DLD1 (cell line): ENCODE data around the gene KNSTRN.

ENCODE experiments used
- in situ Hi-C: cut with HindIII; loops from 2 replicates; pipeline ENCODE4 v1.10.0; 2017; ENCODE audit warnings: low sequenced_read_pairs

The KNSTRN gene

DNA sequence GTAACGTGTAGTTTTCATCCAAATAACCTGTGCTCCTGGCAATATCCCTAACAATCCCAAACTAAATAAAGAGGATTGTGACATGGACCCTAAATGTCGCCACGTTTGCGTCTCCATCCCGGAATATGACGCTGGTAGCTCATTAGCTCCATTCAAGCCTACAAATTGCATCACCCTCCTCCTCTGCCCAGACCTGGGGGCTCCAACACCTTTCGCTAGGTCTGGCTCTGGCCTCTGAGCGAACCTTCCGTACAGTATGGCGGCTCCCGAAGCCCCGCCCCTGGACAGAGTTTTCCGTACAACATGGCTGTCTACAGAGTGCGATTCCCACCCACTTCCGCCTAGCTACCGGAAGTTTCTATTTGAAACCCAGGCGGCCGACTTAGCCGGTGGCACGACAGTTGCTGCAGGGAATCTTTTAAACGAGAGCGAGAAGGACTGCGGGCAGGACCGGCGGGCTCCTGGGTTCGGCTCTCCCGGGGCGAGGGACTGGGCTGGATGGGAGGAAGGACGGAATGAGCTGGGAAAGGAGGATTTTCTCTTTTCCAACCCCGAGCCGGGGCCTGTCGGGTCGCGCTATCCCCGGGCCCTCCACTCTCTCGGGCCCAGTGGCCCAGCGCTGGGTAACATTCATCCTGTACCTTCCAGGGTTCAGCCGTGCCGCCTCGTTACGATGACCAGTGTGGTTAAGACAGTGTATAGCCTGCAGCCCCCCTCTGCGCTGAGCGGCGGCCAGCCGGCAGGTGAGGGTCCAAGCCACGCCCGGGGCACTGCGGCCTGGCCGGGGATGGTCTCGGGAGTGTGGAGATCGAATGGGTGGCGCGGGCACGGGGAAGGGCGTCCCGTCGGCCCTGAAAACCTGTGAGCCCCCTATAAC, at the start of gene KNSTRN:
Gene KNSTRN, plus strand, starts transcription at position 142 of the 877 bp plus-strand sequence. Its CDS starts 115 bp downstream, at position 257.
- in situ Hi-C loops, result no loop called here

- in situ Hi-C loops, result no loop called here
Observed at GRCh38 chr15:40333922-40334492, 48.5 kb upstream of the KNSTRN start.

- in situ Hi-C loops, result no loop called here
Observed at GRCh38 chr15:40334541-40334940, 48.0 kb upstream of the KNSTRN start.

GRCh38 chr15:40334941-40335795, 47.4 kb upstream of the KNSTRN start:
- in situ Hi-C loops, result no loop called here

DNA sequence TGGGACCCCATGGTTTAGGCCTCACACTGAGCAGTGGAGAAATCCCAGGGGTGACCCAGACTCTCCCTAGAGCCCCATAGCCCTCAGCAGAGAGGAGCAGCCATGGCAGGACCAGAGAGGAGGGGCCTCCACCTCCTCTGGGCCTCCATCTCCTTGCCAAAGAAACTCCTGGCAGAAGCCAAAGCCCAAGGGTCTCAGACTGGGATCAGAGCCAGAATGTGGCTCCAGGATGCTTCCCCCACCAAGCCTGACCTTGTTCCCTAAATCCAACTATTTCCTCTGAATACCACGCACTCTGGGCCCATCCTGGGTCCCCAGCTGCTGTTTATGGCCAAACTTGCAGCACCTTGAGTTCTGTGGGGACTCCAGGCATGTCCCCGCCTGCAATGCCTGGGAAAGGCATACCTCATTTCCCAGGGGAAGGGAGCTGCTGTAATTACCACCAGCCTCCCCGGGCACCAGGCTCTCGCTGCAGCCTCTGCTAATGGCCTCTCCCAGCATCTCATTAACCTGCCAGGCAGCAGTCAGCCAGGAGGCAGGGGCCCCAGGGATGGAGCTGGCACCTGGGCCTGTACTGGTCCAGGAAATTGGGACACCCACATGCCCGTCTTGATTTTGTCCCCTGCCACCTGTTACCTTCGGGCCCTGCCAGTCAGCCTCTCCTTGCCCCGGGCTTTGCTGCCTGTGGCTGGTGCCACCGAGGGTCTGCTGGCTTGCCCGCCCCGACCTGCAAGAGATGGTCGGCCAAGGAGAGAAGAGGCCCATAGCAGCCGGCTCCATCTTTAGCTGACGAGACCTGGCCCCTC, 46.4 kb upstream of the KNSTRN start:
- in situ Hi-C loops, result no loop called here

- in situ Hi-C loops, result no loop called here
Observed at GRCh38 chr15:40336744-40337122, 45.8 kb upstream of the KNSTRN start.

- in situ Hi-C loops, result no loop called here
Observed at GRCh38 chr15:40337597-40337996, 44.9 kb upstream of the KNSTRN start.

- in situ Hi-C loops, result no loop called here
Observed at GRCh38 chr15:40338041-40338657, 44.4 kb upstream of the KNSTRN start.

- in situ Hi-C loops, result no loop called here
Observed at GRCh38 chr15:40338921-40339620, 43.5 kb upstream of the KNSTRN start.

GRCh38 chr15:40339621-40339945, 42.9 kb upstream of the KNSTRN start:
- in situ Hi-C loops, result no loop called here

DNA sequence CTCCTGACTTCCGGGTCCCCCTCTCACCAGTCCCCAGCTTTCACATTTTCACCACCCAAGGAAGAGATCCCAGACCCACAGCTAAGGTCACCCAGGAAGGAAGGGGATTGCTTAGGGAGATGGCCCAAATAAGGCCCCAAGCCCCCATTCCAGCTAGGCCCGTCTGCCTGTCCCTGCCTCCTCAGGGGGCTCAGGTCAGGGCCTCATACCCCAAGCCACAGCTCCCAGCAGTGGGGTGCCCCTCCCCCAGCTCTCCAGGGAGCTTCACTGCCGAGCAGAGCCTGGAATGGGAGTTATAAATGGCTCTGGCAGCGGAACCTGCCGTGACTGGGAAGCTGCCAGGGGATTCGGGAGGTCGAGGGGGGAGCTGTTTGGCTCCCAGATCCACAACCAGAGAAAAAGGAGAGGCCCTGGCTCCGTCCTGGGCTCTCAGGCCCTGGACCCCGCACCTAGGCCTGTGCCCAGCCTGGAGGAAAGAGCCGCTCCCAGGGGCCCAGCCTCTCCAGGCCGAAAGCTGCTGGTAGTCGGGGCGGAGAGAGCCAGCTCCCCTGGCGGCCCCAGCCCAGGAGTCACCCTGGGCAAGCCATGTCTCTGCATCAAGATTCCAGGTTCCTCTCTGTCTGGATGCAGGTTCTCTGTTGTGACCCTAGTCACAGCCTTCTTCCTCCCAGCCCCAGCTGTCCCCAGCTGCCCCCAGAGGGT, 42.3 kb upstream of the KNSTRN start:
- in situ Hi-C loops, result no loop called here

- in situ Hi-C loops, result no loop called here
Observed at GRCh38 chr15:40340740-40341400, 41.7 kb upstream of the KNSTRN start, which contains the start of gene CCDC9B. CCDC9B (minus strand) TSS chr15:40340939; CDS start chr15:40340819, 120 bp downstream.

DNA sequence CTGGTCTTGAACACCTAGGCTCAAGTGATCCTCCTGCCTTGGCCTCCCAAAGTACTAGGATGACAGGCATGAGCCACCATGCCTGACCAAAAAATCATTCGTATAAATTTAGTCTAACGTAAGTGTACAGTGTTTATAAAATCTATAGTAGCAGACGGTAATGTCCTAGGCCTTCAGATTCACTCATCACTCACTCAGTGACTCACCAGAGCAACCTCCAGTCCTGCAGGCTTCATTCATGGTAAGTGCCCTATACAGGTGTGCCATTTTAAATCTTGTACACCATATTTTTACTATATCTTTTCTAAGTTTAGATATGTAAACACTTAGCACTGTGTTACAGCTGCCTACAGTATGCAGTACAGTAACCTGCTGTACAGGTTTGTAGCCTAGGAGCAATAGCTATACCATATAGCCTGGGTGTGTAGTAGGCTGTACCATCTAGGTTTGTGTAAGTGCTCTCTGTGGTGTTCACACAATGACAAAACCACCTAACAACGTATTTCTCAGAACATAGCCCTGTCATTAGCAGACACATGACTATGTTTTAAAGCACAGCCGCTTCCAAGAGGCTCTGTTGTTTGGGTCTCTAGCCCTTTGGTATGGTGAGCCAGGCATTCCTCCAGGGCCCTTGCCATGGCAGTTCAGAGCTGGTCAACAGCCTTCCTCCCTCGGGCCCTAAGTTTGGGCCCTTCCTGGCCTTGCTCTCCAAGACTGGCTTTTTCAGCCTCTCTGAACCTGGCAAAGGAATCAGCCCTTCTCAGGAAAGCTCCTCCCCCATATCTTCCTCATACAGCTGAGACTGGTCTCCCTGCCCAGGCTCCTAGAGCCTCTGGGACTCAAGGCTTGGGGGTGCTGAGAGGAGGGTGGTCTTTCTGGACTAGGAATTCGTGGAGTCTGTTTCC, 39.9 kb upstream of the KNSTRN start:
- in situ Hi-C loops, result no loop called here

DNA sequence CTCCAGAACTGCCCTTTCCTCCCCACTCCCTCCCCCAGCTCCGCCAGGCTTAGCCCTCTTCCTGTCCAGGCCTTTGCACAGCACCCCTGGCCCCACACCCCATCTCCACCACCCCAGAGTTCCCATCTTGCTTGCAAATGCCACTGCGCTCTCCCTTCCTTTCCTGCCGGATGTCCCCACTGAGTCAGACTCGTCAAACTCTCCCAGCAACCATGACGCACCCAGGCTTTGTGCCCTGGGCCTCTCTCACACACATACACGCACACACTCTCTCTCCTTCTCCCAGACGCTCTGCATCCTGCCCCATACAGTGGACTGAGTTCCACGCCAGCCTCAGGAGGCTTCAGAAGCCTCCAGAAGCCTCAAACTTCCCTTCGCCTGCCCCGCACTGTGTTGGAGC, 39.0 kb upstream of the KNSTRN start:
- in situ Hi-C loops, result no loop called here

- in situ Hi-C loops, result no loop called here
Observed at GRCh38 chr15:40344217-40344616, 38.3 kb upstream of the KNSTRN start.

GRCh38 chr15:40344631-40345120, 37.8 kb upstream of the KNSTRN start:
- in situ Hi-C loops, result no loop called here

DNA sequence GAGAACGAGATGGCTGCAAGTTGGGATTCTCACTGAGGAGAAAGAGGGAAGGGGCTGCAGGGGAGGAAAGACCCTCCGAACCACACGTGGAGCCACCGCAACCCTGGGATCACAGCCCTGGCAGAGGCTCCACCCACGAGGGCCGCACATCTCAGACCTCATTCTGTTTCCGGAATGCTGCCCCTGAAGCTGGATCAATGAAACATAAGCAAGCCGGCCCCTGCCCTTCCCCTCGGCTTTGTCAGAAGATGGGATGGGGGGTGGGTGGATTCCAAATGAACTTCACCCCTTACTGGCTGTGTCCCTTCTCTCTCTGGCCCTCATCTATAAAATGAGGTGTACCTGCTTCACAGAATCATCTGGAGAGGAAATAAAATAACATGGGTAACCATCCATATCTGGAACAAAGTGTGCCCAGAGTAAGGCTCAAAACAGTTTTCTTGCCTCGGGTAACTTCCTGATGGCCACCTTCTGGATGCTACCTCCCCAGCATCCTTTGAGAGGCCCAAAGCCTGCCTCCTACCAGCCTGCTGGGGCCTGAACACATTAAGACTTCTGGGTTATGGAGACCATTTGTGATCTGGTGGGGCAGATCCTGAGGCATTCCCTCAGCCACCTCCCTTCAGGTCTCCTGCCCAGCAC, 37.2 kb upstream of the KNSTRN start:
- in situ Hi-C loops, result no loop called here
